Bronchial epithelial cell (primary cell): ENCODE data around the gene B3GALT4. TPM values are rescaled to one million over a fixed set of nuclear protein-coding genes. Genes with fewer than 3 reads are reported as not detected.
"Not testable (repeated sequence)": the region's sequence is repeated elsewhere in the genome, so short reads cannot be mapped to it uniquely, and the experiment has no call there.

ENCODE experiments used
- DNase-seq: peaks from one replicate; pipeline ENCODE4 v3.0.0-alpha.2; 2010; ENCODE audit warnings: low read depth
- FAIRE-seq: peaks from 2 replicates; lab custom pipeline; 2011; peaks lifted over from hg19 to GRCh38; lab: Jason Lieb, UNC
- H3K27me3 ChIP-seq: 2 replicates; pipeline ENCODE4 v1.5.1; 2011; ENCODE audit warnings: low read length; ENCODE audit not compliant: control insufficient read depth, insufficient read depth
- H3K36me3 ChIP-seq: 2 replicates; pipeline ENCODE4 v1.5.1; 2011; ENCODE audit warnings: low read length; ENCODE audit not compliant: control insufficient read depth, insufficient read depth
- H3K4me3 ChIP-seq: 2 replicates; pipeline ENCODE4 v1.5.1; 2011; ENCODE audit warnings: mild to moderate bottlenecking, low read depth, low read length, control low read depth
- CTCF ChIP-seq: IDR thresholded peaks from 2 replicates; pipeline ENCODE4 v1.5.1; 2011; ENCODE audit warnings: mild to moderate bottlenecking, moderate library complexity, low read length, control low read depth, inconsistent platforms; ENCODE audit not compliant: insufficient read depth, severe bottlenecking
- total RNA-seq: library from RNA; depleted of rRNA; stranded (reverse); fragments of >200 nt; gene quantifications from 2 replicates; pipeline ENCODE4 v1.2.1, GENCODE V29; 2014

The B3GALT4 gene
- total RNA-seq, 1 donor from 2014 or later, result 3.9 TPM

GRCh38 chr6:33278392-33278741 lies 1.4 kb downstream of the B3GALT4 start:
- Histone ChIP-seq H3K36me3 (peaks cover 25% of the 10 kb centered on the region), H3K4me3 (no peak overlapping the region)
- no peak for FAIRE-seq

GRCh38 chr6:33278810-33279209 lies 1.9 kb downstream of the B3GALT4 start:
- H3K36me3 ChIP-seq, result peaks cover 23% of the 10 kb centered on the region
- no peak for TF ChIP-seq CTCF
- no peaks in the 10 kb centered on the region for H3K27me3 ChIP-seq
- DNase-seq (no peak), FAIRE-seq (no peak)
- no peak overlapping the region for H3K4me3 ChIP-seq

More at GRCh38 chr6:33278392-33278741, 1.4 kb downstream of the B3GALT4 start:
- DNase-seq, result no peak
- no peaks in the 10 kb centered on the region for H3K27me3 ChIP-seq
- TF ChIP-seq CTCF, result no peak

- TF ChIP-seq CTCF, result no peak
- no peak for DNase-seq
- H3K36me3 ChIP-seq, result peaks cover 21% of the 10 kb centered on the region
- no peak for FAIRE-seq
- H3K4me3 ChIP-seq, result no peak overlapping the region
- no peaks in the 10 kb centered on the region for H3K27me3 ChIP-seq
These were observed 2.4 kb downstream of the B3GALT4 start for GRCh38 chr6:33279257-33279695.

GRCh38 chr6:33279971-33280511 lies 3.1 kb downstream of the B3GALT4 start:
- Histone ChIP-seq H3K36me3 (peaks cover 16% of the 10 kb centered on the region), H3K27me3 (no peaks in the 10 kb centered on the region), H3K4me3 (no peak overlapping the region)
- FAIRE-seq (no peak), DNase-seq (peak; percentile 67)
- peak; percentile 80 for TF ChIP-seq CTCF

- no peak for TF ChIP-seq CTCF
- Histone ChIP-seq H3K27me3 (no peaks in the 10 kb centered on the region), H3K36me3 (peaks cover 14% of the 10 kb centered on the region), H3K4me3 (no peak overlapping the region)
- FAIRE-seq (no peak), DNase-seq (no peak)
These were observed 3.6 kb downstream of the B3GALT4 start for GRCh38 chr6:33280539-33280938.

- H3K4me3 ChIP-seq, FAIRE-seq, H3K27me3 ChIP-seq, DNase-seq: not testable (repeated sequence)
- peaks cover 15% of the 10 kb centered on the region for H3K36me3 ChIP-seq
These were observed 8.3 kb downstream of the B3GALT4 start for GRCh38 chr6:33285214-33285613.
